ENCODE results near the gene HDAC2. TPM values are rescaled to one million over a fixed set of nuclear protein-coding genes. Genes with fewer than 3 reads are reported as not detected.

The HDAC2 gene
- total RNA-seq, result 69.4 and 148 TPM in 2 replicates

GRCh38 chr6:113970805-113971676 lies at the start of gene HDAC2:
HDAC2 (minus strand) TSS chr6:113971148; CDS start chr6:113970908, 240 bp downstream.

Other genes with a start within 250 kb of the HDAC2 start
- 52.3 and 99.6 TPM in 2 replicates for gene MARCKS, start 113.8 kb downstream of the HDAC2 start, total RNA-seq